Endothelial cell of umbilical vein (primary cell): ENCODE data around the gene ELOVL4. TPM values are rescaled to one million over a fixed set of nuclear protein-coding genes. Genes with fewer than 3 reads are reported as not detected.

Experiments used
- BruUV-seq: library from RNA; stranded (reverse); fragments of 400-500 nt; replicated peaks from 2 replicates; lab custom pipeline; 2021; lab: Mats Ljungman, UMichigan
- CTCF ChIA-PET: fragments of 300-600, 350-600 bp; sonication (Branson Sonifier 250); formaldehyde crosslinking; loops from one replicate; lab custom pipeline; 2021; ENCODE audit warnings: antibody characterized with exemption, inconsistent platforms; lab: Charles Lee
- POLR2A ChIA-PET: fragments of 300-600, 350-600 bp; sonication (Branson Sonifier 250); formaldehyde crosslinking; loops from one replicate; lab custom pipeline; 2021; ENCODE audit warnings: antibody characterized with exemption, inconsistent platforms; lab: Charles Lee
- DNase-seq: peaks from one replicate; pipeline ENCODE4 v3.0.0-alpha.2; 2011; ENCODE audit warnings: low read depth, low spot score
- FAIRE-seq: peaks from 2 replicates; lab custom pipeline; 2011; peaks lifted over from hg19 to GRCh38; lab: Jason Lieb, UNC
- H2AFZ ChIP-seq: 2 replicates; pipeline ENCODE4 v1.6.0; 2012; ENCODE audit warnings: low read depth, low read length, control low read depth, inconsistent platforms
- H3K27ac ChIP-seq: 2 replicates; pipeline ENCODE4 v1.5.1; 2011; ENCODE audit warnings: low read depth, mild to moderate bottlenecking, control low read depth, low read length, moderate library complexity; ENCODE audit not compliant: insufficient read depth
- H3K27me3 ChIP-seq, 2 experiments: 2 replicates each; pipeline versions ENCODE4 v1.6.0 to v1.6.1; 2011; ENCODE audit warnings: low read length in 2 of 2, mixed read lengths in 1 of 2; ENCODE audit not compliant: control insufficient read depth in 2 of 2, insufficient read depth in 2 of 2
- H3K36me3 ChIP-seq, 2 experiments: 2 replicates in 1 of 2; 3 replicates in 1 of 2; pipeline ENCODE4 v1.5.1; 2011; ENCODE audit warnings: low read length in 2 of 2, mild to moderate bottlenecking in 1 of 2, moderate library complexity in 1 of 2; ENCODE audit not compliant: control insufficient read depth in 2 of 2, insufficient read depth in 2 of 2; ENCODE audit errors: extremely low read depth in 1 of 2
- H3K4me1 ChIP-seq: 3 replicates; pipeline ENCODE4 v1.5.1; 2011; ENCODE audit warnings: mild to moderate bottlenecking, low read length; ENCODE audit not compliant: control insufficient read depth, insufficient read depth; ENCODE audit errors: extremely low read depth
- H3K4me2 ChIP-seq: 2 replicates; pipeline ENCODE4 v1.6.1; 2011; ENCODE audit warnings: low read length, control low read depth, mixed read lengths; ENCODE audit not compliant: insufficient read depth
- H3K4me3 ChIP-seq, 3 experiments: fragments of 200-600 bp in 1 of 3; sonication (generic), shearing (Covaris generic) in 1 of 3; replicated peaks in 1 of 3; 2 replicates each; pipeline ENCODE4 v1.5.1; 2011 to 2016; ENCODE audit warnings: control low read depth in 3 of 3, low read length in 3 of 3, mild to moderate bottlenecking in 2 of 3, inconsistent platforms in 1 of 3, low read depth in 1 of 3, moderate library complexity in 1 of 3; ENCODE audit not compliant: insufficient read depth in 1 of 3
- H3K79me2 ChIP-seq: 2 replicates; pipeline ENCODE4 v1.6.0; 2012; ENCODE audit warnings: low read length, inconsistent platforms; ENCODE audit not compliant: control insufficient read depth, insufficient read depth
- H3K9ac ChIP-seq: replicated peaks from 2 replicates; pipeline ENCODE3; 2011; ENCODE audit warnings: low read length, control low read depth; ENCODE audit not compliant: insufficient read depth; ENCODE audit errors: extremely low read depth
- H3K9me1 ChIP-seq: replicated peaks from 3 replicates; pipeline ENCODE4 v1.6.0; 2011; ENCODE audit warnings: mild to moderate bottlenecking, low read length; ENCODE audit not compliant: control insufficient read depth, insufficient read depth; ENCODE audit errors: extremely low read depth
- H3K9me3 ChIP-seq: replicated peaks from 2 replicates; pipeline ENCODE4 v1.5.1; 2012; ENCODE audit warnings: low read length, inconsistent platforms; ENCODE audit not compliant: control insufficient read depth, insufficient read depth
- H4K20me1 ChIP-seq: replicated peaks from 2 replicates; pipeline ENCODE3; 2011; ENCODE audit warnings: mild to moderate bottlenecking, low read length; ENCODE audit not compliant: control insufficient read depth, insufficient read depth; ENCODE audit errors: extremely low read depth
- EZH2 ChIP-seq: IDR thresholded peaks from 2 replicates; pipeline ENCODE4 v1.6.1; 2012; ENCODE audit warnings: borderline replicate concordance, low read depth, mild to moderate bottlenecking, moderate library complexity, low read length, inconsistent platforms; ENCODE audit not compliant: severe bottlenecking
- FOS ChIP-seq: IDR thresholded peaks from 2 replicates; pipeline ENCODE4 v1.6.1; 2011; ENCODE audit warnings: mild to moderate bottlenecking, low read length, moderate library complexity, borderline replicate concordance; ENCODE audit not compliant: insufficient read depth
- GATA2 ChIP-seq: IDR thresholded peaks from 2 replicates; pipeline ENCODE4 v1.7.0; 2011; ENCODE audit warnings: low read depth, mild to moderate bottlenecking, moderate library complexity, mixed read lengths, low read length; ENCODE audit not compliant: insufficient read length, insufficient read depth
- JUN ChIP-seq: IDR thresholded peaks from 2 replicates; pipeline ENCODE4 v1.6.1; 2011; ENCODE audit warnings: borderline replicate concordance, low read depth; ENCODE audit not compliant: insufficient read length, insufficient read depth
- MYC ChIP-seq: IDR thresholded peaks from one replicate; pipeline ENCODE4 v1.6.1; 2011; ENCODE audit warnings: mild to moderate bottlenecking, low read depth, low read length
- POLR2A ChIP-seq: IDR thresholded peaks from 2 replicates; pipeline ENCODE4 v1.6.1; 2012; ENCODE audit warnings: low read depth, mild to moderate bottlenecking, control low read depth, low read length
- POLR2AphosphoS5 ChIP-seq: IDR thresholded peaks from 2 replicates; pipeline ENCODE4 v1.6.1; 2012; ENCODE audit warnings: low read depth, mild to moderate bottlenecking, control low read depth, low read length, moderate library complexity; ENCODE audit not compliant: insufficient read depth
- dilution Hi-C: fragments of 300-500 bp; cut with MboI; formaldehyde crosslinking; loops from one replicate; pipeline ENCODE4 v1.15.0; 2019; ENCODE audit warnings: low sequenced_read_pairs; ENCODE audit not compliant: extremely low pct_ligation_motif_present
- intact Hi-C: fragments of 100-400 bp; cut with micrococcal nuclease; formaldehyde crosslinking; loops from one replicate; pipeline ENCODE4 v1.10.0; 2022
- polyA plus RNA-seq, 4 experiments: library from polyadenylated mRNA; depleted of rRNA in 3 of 4; stranded (reverse) in 3 of 4; unstranded in 1 of 4; fragments of >200 nt; gene quantifications; 2 replicates each; pipeline versions ENCODE4 v1.2.1 to v1.2.3, GENCODE V29; 2011 to 2012; ENCODE audit warnings: missing spikeins in 1 of 4
- total RNA-seq: library from RNA; stranded (reverse); gene quantifications from 2 replicates; pipeline ENCODE4 v1.2.3, GENCODE V29; 2021
- TF ChIP-seq, protein P1 (sequence below): IDR thresholded peaks from 2 replicates; pipeline ENCODE4 v1.6.1; 2011; ENCODE audit not compliant: insufficient read depth, insufficient read length
- TF ChIP-seq, protein P2 (sequence below), 2 donors: IDR thresholded peaks; 1 replicate in 1 of 2; 2 replicates in 1 of 2; pipeline ENCODE4 v1.5.1; 2011; ENCODE audit warnings: low read length in 2 of 2, mild to moderate bottlenecking in 2 of 2, moderate library complexity in 2 of 2, control low read depth in 1 of 2, inconsistent platforms in 1 of 2, low read depth in 1 of 2; ENCODE audit not compliant: insufficient read depth in 1 of 2; ENCODE audit errors: extremely low read depth in 1 of 2

The ELOVL4 gene
- total and polyA plus RNA-seq, 2 donors (not counting 3 experiments of a cell fraction or from before 2014, with no cell fraction given), result 0.98 to 3.3 TPM

DNA sequence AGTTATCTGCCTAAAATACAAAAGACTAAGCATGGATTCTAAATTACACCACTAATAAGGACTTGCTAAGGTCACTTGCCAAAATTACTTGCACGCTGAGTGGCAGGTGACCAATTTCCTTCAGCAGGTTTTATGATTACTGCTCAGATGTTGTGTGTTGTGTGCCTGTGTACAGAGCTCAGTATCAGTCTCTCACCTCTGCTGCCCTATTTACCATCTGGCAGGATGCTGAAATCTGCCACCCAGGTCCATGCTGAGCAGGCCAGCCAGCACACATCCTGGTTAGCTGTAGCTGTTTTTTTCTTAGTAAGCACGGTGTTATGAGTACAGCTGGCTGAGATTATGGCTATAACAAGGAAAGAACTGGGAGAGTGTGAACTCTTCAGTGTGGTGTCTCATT lies 34.0 kb downstream of the ELOVL4 start:
- BruUV-seq, result no TSS peak

More for the DNA sequence above, 34.0 kb downstream of the ELOVL4 start:
- Histone ChIP-seq H3K27me3 (peaks cover 3 to 5% of the 10 kb centered on the region in 2 experiments), H4K20me1 (no peaks in the 10 kb centered on the region), H3K9ac (no peak overlapping the region), H3K4me3 (no peak overlapping the region), H3K4me2 (no peak overlapping the region), H3K9me3 (no peaks in the 10 kb centered on the region), H3K9me1 (no peaks in the 10 kb centered on the region), H3K27ac (no peak overlapping the region), H2AFZ (no peak overlapping the region), H3K36me3 (no peaks in the 10 kb centered on the region), H3K79me2 (no peaks in the 10 kb centered on the region), H3K4me1 (no peaks in the 10 kb centered on the region)
- DNase-seq, result peak; percentile 7
- dilution Hi-C loops (no loop called here), intact Hi-C loops (loop anchor here (10.0 kb wide), 1 partner anchor 841 kb away; no protein-coding TSS in a partner anchor)
- CTCF ChIA-PET, result interaction anchor here (1.9 kb wide), 1 partner anchor 36 kb away, joined by 5 read pairs; no protein-coding TSS in a partner anchor
- no peak for FAIRE-seq
- TF ChIP-seq POLR2AphosphoS5, result no peak
- TF ChIP-seq, protein P1, sequence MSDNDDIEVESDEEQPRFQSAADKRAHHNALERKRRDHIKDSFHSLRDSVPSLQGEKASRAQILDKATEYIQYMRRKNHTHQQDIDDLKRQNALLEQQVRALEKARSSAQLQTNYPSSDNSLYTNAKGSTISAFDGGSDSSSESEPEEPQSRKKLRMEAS, result no peak
- TF ChIP-seq, protein P2, sequence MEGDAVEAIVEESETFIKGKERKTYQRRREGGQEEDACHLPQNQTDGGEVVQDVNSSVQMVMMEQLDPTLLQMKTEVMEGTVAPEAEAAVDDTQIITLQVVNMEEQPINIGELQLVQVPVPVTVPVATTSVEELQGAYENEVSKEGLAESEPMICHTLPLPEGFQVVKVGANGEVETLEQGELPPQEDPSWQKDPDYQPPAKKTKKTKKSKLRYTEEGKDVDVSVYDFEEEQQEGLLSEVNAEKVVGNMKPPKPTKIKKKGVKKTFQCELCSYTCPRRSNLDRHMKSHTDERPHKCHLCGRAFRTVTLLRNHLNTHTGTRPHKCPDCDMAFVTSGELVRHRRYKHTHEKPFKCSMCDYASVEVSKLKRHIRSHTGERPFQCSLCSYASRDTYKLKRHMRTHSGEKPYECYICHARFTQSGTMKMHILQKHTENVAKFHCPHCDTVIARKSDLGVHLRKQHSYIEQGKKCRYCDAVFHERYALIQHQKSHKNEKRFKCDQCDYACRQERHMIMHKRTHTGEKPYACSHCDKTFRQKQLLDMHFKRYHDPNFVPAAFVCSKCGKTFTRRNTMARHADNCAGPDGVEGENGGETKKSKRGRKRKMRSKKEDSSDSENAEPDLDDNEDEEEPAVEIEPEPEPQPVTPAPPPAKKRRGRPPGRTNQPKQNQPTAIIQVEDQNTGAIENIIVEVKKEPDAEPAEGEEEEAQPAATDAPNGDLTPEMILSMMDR (IDR thresholded peaks at IDR 0.05; ENCODE audit: extremely low read depth in 1 of 2, insufficient read depth in 1 of 2, low read depth in 1 of 2, low read length in 2 of 2), result no peak
- TF ChIP-seq POLR2A, result no peak
- no peak for TF ChIP-seq FOS
- TF ChIP-seq MYC, result no peak
- no peak for TF ChIP-seq EZH2
- TF ChIP-seq GATA2, result no peak
- no peak for TF ChIP-seq JUN
- POLR2A ChIA-PET, result no interaction called here
